ENCODE measurements around the gene STK16. TPM values are rescaled to one million over a fixed set of nuclear protein-coding genes. Genes with fewer than 3 reads are reported as not detected.

STK16 gene
- total and polyA plus RNA-seq, 2 of the 4 experiments (the other 2 are of a cell fraction) = 44.4 to 50.1 TPM

DNA sequence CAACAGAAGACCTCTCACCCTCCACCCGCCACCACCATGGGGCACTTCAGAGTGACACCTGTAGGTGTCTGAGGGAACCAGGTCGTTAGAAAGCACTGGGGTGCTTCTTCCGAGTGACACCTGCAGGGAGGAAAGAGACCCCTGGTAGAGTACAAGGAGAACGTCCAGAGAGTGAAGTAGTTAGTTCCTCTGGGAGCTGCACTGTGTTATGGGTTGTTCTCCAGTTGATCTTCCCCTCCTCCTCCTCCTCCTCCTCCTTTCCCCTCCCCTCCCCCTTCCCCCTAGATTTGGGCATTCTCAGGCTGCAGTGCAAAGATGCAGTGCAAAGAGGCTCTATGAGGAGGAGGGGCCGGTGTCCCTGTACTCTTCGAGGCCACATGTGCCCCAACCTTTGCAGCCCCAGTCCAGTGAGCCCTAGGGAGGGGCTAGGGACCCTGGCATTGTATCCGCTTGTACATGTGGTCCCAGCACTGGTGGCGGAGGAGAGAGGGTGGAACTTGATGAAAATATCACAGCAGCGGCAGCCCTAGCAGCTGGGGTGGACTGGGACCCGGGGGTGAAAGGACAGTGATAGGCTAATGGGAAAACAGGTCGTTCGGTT is 34.7 kb downstream of the STK16 start (continued):
- TF ChIP-seq, protein P1, sequence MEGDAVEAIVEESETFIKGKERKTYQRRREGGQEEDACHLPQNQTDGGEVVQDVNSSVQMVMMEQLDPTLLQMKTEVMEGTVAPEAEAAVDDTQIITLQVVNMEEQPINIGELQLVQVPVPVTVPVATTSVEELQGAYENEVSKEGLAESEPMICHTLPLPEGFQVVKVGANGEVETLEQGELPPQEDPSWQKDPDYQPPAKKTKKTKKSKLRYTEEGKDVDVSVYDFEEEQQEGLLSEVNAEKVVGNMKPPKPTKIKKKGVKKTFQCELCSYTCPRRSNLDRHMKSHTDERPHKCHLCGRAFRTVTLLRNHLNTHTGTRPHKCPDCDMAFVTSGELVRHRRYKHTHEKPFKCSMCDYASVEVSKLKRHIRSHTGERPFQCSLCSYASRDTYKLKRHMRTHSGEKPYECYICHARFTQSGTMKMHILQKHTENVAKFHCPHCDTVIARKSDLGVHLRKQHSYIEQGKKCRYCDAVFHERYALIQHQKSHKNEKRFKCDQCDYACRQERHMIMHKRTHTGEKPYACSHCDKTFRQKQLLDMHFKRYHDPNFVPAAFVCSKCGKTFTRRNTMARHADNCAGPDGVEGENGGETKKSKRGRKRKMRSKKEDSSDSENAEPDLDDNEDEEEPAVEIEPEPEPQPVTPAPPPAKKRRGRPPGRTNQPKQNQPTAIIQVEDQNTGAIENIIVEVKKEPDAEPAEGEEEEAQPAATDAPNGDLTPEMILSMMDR (conservative IDR thresholded peaks at IDR 0.05; ENCODE audit: low read depth, low read length) = no peak
- TF ChIP-seq BHLHE40 (IDR thresholded peaks at IDR 0.05; ENCODE audit: low read depth, low read length) = no peak
- TF ChIP-seq, protein P2, sequence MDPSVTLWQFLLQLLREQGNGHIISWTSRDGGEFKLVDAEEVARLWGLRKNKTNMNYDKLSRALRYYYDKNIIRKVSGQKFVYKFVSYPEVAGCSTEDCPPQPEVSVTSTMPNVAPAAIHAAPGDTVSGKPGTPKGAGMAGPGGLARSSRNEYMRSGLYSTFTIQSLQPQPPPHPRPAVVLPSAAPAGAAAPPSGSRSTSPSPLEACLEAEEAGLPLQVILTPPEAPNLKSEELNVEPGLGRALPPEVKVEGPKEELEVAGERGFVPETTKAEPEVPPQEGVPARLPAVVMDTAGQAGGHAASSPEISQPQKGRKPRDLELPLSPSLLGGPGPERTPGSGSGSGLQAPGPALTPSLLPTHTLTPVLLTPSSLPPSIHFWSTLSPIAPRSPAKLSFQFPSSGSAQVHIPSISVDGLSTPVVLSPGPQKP (IDR thresholded peaks at IDR 0.05; ENCODE audit: borderline replicate concordance, low read depth, low read length) = no peak

Data from IMR-90 (cell line).